T-helper 22 cell (primary cell): ENCODE results near the gene PLAGL2.

Source experiments
- DNase-seq: peaks from one replicate; pipeline ENCODE4 v3.0.0-alpha.2; 2020; ENCODE audit warnings: low read depth

PLAGL2 gene

GRCh38 chr20:32152421-32153155, 55.0 kb downstream of the PLAGL2 start:
- DNase-seq: no peak

GRCh38 chr20:32150291-32150848, 57.2 kb downstream of the PLAGL2 start:
- no peak for DNase-seq

GRCh38 chr20:32149566-32150170, 57.9 kb downstream of the PLAGL2 start:
- no peak for DNase-seq

GRCh38 chr20:32144898-32145662, 62.5 kb downstream of the PLAGL2 start:
- DNase-seq: no peak

- DNase-seq: no peak
Observed at GRCh38 chr20:32142991-32143390, 64.6 kb downstream of the PLAGL2 start.
